Measurements from ENCODE around the gene CRBN.

- TF ChIP-seq POLR2A (IDR thresholded peaks at IDR 0.05) (no peak), POLR2AphosphoS5 (IDR thresholded peaks at IDR 0.05) (no peak)
- TF ChIP-seq, protein P1, sequence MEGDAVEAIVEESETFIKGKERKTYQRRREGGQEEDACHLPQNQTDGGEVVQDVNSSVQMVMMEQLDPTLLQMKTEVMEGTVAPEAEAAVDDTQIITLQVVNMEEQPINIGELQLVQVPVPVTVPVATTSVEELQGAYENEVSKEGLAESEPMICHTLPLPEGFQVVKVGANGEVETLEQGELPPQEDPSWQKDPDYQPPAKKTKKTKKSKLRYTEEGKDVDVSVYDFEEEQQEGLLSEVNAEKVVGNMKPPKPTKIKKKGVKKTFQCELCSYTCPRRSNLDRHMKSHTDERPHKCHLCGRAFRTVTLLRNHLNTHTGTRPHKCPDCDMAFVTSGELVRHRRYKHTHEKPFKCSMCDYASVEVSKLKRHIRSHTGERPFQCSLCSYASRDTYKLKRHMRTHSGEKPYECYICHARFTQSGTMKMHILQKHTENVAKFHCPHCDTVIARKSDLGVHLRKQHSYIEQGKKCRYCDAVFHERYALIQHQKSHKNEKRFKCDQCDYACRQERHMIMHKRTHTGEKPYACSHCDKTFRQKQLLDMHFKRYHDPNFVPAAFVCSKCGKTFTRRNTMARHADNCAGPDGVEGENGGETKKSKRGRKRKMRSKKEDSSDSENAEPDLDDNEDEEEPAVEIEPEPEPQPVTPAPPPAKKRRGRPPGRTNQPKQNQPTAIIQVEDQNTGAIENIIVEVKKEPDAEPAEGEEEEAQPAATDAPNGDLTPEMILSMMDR (IDR thresholded peaks at IDR 0.05) = no peak
Measured at GRCh38 chr3:3221528-3221927, 42.0 kb upstream of the CRBN start.

Measured in breast epithelium (tissue), 3 donors.